ENCODE results near the gene CFHR5.

The CFHR5 gene

GRCh38 chr1:197041486-197042353 is 64.4 kb downstream of the CFHR5 start:
- Histone ChIP-seq H3K9me3 (ENCODE audit: control insufficient read depth, insufficient read depth, low read depth, low read length) (no peaks in the 10 kb centered on the region), H3K4me1 (ENCODE audit: control insufficient read depth, insufficient read depth, low read length) (no peaks in the 10 kb centered on the region), H3K36me3 (ENCODE audit: control insufficient read depth in 2 of 2, insufficient read depth in 1 of 2, low read length in 2 of 2) (no peaks in the 10 kb centered on the region), H3K4me3 (ENCODE audit: low read depth, low read length) (no peak overlapping the region), H3K27ac (ENCODE audit: extremely low read depth, low read depth, low read length) (no peak overlapping the region)
- POLR2A ChIA-PET = no interaction called here
- CTCF ChIA-PET = interaction anchor here (0.7 kb wide), 2 partner anchors 235 to 301 kb away, joined by 3 to 4 read pairs; no protein-coding TSS in a partner anchor
- TF ChIP-seq TRIM28 (IDR thresholded peaks at IDR 0.05; ENCODE audit: borderline replicate concordance, low read length) (no peak), ZNF521 (tag by site-specific recombination; IDR thresholded peaks at IDR 0.05) (no peak), ZNF37A (tag by site-specific recombination; IDR thresholded peaks at IDR 0.05) (no peak), MEIS1 (CRISPR knock-in tag; IDR thresholded peaks at IDR 0.05; ENCODE audit: borderline replicate concordance) (no peak), ZNF580 (tag by site-specific recombination; IDR thresholded peaks at IDR 0.05) (no peak), ZNF777 (tag by site-specific recombination; IDR thresholded peaks at IDR 0.05; ENCODE audit: borderline replicate concordance) (no peak), ELK4 (IDR thresholded peaks at IDR 0.05; ENCODE audit: borderline replicate concordance, low read depth, low read length) (no peak), OSR2 (tag by site-specific recombination; IDR thresholded peaks at IDR 0.05) (no peak), ZNF473 (tag by site-specific recombination; IDR thresholded peaks at IDR 0.05) (no peak)
- TF ChIP-seq, protein P1, sequence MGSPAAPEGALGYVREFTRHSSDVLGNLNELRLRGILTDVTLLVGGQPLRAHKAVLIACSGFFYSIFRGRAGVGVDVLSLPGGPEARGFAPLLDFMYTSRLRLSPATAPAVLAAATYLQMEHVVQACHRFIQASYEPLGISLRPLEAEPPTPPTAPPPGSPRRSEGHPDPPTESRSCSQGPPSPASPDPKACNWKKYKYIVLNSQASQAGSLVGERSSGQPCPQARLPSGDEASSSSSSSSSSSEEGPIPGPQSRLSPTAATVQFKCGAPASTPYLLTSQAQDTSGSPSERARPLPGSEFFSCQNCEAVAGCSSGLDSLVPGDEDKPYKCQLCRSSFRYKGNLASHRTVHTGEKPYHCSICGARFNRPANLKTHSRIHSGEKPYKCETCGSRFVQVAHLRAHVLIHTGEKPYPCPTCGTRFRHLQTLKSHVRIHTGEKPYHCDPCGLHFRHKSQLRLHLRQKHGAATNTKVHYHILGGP (tag by site-specific recombination; IDR thresholded peaks at IDR 0.05) = no peak
- TF ChIP-seq, protein P2, sequence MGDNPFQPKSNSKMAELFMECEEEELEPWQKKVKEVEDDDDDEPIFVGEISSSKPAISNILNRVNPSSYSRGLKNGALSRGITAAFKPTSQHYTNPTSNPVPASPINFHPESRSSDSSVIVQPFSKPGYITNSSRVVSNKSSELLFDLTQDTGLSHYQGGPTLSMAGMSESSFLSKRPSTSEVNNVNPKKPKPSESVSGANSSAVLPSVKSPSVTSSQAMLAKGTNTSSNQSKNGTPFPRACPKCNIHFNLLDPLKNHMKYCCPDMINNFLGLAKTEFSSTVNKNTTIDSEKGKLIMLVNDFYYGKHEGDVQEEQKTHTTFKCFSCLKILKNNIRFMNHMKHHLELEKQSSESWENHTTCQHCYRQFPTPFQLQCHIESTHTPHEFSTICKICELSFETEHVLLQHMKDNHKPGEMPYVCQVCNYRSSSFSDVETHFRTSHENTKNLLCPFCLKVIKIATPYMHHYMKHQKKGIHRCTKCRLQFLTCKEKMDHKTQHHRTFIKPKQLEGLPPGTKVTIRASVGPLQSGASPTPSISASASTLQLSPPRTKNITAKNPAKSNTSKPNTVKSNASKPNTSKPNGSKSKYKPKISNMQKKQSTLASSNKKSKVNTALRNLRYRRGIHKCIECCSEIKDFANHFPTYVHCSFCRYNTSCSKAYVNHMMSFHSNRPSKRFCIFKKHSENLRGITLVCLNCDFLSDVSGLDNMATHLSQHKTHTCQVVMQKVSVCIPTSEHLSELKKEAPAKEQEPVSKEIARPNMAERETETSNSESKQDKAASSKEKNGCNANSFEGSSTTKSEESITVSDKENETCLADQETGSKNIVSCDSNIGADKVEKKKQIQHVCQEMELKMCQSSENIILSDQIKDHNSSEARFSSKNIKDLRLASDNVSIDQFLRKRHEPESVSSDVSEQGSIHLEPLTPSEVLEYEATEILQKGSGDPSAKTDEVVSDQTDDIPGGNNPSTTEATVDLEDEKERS (tag by site-specific recombination; IDR thresholded peaks at IDR 0.05) = no peak
- TF ChIP-seq, protein P3, sequence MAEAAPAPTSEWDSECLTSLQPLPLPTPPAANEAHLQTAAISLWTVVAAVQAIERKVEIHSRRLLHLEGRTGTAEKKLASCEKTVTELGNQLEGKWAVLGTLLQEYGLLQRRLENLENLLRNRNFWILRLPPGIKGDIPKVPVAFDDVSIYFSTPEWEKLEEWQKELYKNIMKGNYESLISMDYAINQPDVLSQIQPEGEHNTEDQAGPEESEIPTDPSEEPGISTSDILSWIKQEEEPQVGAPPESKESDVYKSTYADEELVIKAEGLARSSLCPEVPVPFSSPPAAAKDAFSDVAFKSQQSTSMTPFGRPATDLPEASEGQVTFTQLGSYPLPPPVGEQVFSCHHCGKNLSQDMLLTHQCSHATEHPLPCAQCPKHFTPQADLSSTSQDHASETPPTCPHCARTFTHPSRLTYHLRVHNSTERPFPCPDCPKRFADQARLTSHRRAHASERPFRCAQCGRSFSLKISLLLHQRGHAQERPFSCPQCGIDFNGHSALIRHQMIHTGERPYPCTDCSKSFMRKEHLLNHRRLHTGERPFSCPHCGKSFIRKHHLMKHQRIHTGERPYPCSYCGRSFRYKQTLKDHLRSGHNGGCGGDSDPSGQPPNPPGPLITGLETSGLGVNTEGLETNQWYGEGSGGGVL (tag by site-specific recombination; IDR thresholded peaks at IDR 0.05) = no peak

GRCh38 chr1:197042676-197043341 is 65.5 kb downstream of the CFHR5 start:
- CTCF ChIA-PET = interaction anchor here (0.7 kb wide), 1 partner anchor 234 kb away, joined by 4 read pairs; no protein-coding TSS in a partner anchor
- POLR2A ChIA-PET = no interaction called here
- no peak overlapping the region for H3K27ac ChIP-seq (ENCODE audit: extremely low read depth, low read depth, low read length)
- TF ChIP-seq ZNF335 (tag by site-specific recombination; conservative IDR thresholded peaks at IDR 0.05) (no peak), ZNF544 (tag by site-specific recombination; IDR thresholded peaks at IDR 0.05) (no peak), ZNF416 (tag by site-specific recombination; IDR thresholded peaks at IDR 0.05) (no peak), HOXA7 (CRISPR knock-in tag; IDR thresholded peaks at IDR 0.05; ENCODE audit: borderline replicate concordance) (no peak), ZNF488 (tag by site-specific recombination; IDR thresholded peaks at IDR 0.05) (no peak), ZNF138 (tag by site-specific recombination; IDR thresholded peaks at IDR 0.05; ENCODE audit: borderline replicate concordance) (no peak), KLF10 (tag by site-specific recombination; IDR thresholded peaks at IDR 0.05) (no peak), ZNF777 (tag by site-specific recombination; IDR thresholded peaks at IDR 0.05; ENCODE audit: borderline replicate concordance) (no peak), ZNF707 (tag by site-specific recombination; IDR thresholded peaks at IDR 0.05) (no peak), ZFHX2 (tag by site-specific recombination; conservative IDR thresholded peaks at IDR 0.05) (no peak)

More at GRCh38 chr1:197042676-197043341, 65.5 kb downstream of the CFHR5 start:
- no peaks in the 10 kb centered on the region for H3K4me1 ChIP-seq (ENCODE audit: control insufficient read depth, insufficient read depth, low read length)
- H3K36me3 ChIP-seq (ENCODE audit: control insufficient read depth in 2 of 2, insufficient read depth in 1 of 2, low read length in 2 of 2) = no peaks in the 10 kb centered on the region
- H3K9me3 ChIP-seq (ENCODE audit: control insufficient read depth, insufficient read depth, low read depth, low read length) = no peaks in the 10 kb centered on the region
- no peak overlapping the region for H3K4me3 ChIP-seq (ENCODE audit: low read depth, low read length)

All from HEK293 (cell line).